Measurements from ENCODE around the gene CDX1.

CDX1 gene

DNA sequence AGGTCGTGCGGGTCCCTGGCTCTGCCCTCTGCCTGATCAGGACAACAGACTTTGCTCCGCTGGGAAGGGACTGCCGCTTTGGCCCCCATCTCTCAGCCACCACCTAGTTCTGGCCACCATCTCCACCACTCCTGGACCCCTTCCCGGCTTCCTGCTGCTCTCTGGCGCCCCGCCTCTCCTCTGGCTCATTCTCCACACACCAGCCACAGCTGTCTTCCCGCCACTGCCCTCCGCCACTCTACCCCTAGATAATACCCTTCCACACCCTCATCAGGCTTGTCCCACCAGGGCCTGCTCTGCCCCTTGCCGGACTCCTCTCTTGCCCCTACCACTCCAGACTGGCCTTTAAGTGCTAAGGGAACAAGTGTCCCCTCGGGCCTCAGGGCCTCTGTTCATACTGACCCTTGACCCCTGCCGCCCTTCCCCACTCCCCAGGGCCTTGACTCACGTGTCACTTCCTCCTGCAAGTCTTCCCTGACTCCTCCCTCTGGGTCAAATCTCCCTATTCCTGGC lies 3.0 kb upstream of the CDX1 start:
- no peak for DNase-seq

- DNase-seq: no peak
Measured at GRCh38 chr5:150164211-150164980, 2.2 kb upstream of the CDX1 start.

- no peak for DNase-seq
Measured at GRCh38 chr5:150166037-150166649, 435 bp upstream of the CDX1 start.

- DNase-seq: no peak
Measured at GRCh38 chr5:150167512-150167850, 903 bp downstream of the CDX1 start.

DNA sequence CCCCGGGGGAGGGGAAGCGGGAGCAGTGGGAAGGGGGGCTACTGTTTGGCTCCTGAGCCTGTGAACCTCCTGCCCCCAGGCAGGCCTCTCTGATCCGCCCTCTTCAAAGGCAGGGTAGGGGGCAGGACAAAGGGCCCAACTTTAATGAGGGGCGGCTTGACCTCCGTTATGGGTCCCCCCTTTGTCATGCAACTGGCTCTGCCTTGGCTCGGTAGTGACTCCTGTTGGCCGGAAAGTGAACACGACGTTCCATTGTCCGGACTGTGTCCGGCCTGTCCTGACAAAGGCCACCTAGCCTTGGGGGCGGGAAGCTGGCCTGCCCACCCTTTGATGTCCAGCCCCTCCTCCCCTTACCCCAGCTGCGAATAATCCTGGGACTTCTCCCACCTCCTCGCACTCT lies 1.3 kb downstream of the CDX1 start:
- DNase-seq: no peak

DNA sequence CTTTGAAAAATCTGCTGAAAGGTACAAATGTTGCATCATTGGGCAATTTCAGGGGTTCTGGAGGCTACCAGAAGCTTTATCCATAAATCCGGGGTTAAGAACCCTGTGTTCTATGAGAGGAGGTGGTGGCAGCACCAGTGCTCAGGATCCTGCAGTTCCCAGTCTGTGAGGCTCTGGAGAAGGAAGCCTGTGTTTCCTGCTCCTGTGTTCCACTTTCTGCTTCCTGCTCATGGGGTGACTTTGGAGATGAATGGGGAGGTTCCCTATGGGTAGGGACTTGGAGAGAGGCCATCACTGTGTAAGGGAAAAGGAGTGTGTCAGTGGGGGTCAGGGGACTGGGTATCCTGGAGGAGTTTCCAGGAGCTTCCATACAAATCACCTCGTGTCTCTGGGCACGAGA lies 2.3 kb downstream of the CDX1 start:
- no peak for DNase-seq

DNA sequence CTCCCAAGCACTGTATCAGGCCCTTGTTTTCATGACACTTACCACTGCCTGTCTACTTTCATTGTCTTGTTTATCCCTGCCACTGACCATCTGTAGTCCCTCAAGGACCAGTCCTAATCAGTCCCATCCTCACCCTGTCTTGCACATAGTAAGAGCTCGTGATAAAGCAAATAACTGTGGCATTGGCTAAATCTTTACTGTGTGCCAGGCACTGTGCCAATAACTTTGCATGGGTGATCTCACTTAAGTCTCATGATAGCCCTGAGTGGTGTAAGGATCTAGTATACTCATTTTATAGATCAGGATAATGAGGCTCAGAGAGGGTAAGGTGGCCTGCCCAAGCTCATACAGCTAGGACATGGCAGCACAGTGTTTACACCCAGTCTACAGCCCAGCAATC lies 5.6 kb downstream of the CDX1 start:
- no peak for DNase-seq

- no peak for DNase-seq
Measured at GRCh38 chr5:150172556-150172955, 6.0 kb downstream of the CDX1 start.

- DNase-seq: no peak
Measured at GRCh38 chr5:150173161-150173560, 6.6 kb downstream of the CDX1 start.

DNA sequence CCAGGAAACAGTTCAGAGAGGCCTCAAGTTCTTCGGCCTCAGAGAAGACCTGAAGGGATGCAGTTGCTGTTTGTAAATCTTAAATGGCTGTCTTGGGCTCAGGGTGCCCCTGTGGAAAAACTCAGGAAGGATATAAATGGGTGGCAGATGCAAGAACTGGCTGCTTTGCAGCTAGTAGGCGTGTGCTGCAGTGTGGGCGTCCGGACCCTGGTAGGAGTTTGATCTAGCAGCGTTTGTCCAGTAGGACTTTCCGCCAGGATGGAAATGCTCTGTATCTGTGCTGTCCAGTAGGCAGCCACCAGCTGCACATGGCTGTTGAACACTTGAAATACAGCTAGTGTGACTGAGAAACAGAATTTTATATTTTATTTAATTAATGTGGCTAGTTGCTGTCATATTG lies 7.7 kb downstream of the CDX1 start:
- DNase-seq: no peak

DNA sequence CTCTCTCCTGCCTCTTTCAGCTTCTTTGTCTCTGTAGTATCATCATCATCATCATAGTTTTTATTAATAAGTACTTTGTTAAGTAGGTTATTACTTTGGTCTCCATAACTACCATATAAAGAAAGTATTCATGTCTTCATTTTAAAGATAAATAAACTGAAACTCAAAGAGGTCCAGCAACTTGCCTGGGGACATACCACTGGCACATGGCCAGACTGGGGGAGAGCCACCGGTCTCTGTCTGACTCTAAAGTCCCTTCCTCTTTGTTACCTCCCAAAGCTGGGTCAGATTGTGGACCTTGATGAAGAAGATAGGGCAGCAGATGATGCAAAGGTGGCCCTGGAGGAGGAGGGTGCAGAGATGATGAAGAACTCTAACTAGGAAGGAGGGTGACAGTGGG lies 8.5 kb downstream of the CDX1 start:
- DNase-seq: no peak

- DNase-seq: peak in 1 of 2 experiments; percentile 21
Measured at GRCh38 chr5:150175536-150175935, 9.0 kb downstream of the CDX1 start.

DNA sequence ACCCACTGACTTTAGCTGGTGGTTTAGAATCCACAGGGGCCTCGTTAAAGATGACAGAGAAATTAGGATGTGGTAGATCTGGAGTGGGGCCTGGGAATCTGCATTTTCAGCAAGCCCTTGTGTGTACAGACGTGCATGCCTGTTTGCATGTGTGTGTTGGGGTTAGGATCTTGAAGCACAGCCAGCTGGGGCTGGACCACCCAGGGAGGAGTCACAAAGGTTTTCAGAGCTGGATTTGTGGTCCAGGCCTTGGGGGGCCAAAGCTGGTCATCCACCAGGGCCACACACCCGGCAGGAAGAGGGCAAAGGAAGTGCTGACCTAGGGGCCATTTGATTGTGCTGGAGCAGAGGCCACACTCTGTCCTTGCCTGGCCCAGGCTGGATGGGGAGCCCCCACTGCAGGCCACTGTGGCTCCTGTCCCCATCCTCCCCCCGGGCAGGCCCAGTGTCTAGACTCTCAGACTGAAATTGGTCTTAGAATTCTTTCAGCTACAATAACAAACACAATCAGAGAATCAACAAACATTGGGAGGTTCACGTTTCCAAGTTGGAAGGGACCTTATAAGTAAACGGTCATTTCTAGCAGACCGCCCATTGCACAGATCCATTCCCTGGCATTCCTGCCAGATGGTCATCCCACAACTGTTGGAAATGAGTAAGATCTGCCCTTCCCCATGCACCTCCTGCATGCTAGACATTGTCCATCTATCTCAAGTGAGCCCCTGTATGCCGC lies 10.3 kb downstream of the CDX1 start:
- DNase-seq: no peak

DNA sequence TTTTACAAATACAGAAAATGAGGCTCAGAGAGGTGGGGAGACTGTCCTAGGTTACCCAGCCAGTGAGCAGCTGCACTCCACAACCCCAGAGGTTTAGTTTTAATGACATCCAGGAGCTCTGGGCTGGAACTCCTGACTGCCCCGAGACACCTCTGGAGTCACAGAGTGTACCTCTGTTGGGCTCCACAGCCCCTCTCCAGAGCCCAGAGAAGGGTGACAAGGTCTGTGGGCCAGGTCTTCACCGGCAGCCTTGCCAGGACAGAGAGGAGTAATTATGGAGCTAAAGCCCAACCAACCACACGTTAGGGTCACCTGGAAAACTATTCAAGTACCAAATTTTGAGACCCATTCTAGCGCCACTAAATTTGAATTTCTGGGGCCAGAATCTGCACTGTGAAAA lies 11.1 kb downstream of the CDX1 start:
- DNase-seq: no peak

DNA sequence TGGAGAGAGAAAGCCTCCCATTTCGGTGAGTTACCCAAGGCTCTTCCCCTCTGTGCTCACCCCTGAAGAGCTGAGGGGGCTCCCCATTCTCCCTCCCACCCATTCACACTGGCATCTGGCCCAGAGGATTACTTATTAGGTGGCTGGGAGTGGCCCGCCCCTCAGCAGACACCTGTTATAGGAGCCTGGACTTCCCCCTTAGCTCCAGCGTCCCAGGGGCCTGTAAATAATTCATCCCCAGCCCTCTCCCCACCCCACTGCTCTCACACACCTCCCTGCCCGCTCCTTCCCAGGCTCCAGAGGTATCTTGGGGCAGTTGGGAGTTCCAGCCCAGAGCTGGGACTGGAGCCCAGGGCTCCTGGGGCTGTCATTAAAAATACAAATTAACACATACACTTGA lies 11.7 kb downstream of the CDX1 start:
- DNase-seq: no peak

DNA sequence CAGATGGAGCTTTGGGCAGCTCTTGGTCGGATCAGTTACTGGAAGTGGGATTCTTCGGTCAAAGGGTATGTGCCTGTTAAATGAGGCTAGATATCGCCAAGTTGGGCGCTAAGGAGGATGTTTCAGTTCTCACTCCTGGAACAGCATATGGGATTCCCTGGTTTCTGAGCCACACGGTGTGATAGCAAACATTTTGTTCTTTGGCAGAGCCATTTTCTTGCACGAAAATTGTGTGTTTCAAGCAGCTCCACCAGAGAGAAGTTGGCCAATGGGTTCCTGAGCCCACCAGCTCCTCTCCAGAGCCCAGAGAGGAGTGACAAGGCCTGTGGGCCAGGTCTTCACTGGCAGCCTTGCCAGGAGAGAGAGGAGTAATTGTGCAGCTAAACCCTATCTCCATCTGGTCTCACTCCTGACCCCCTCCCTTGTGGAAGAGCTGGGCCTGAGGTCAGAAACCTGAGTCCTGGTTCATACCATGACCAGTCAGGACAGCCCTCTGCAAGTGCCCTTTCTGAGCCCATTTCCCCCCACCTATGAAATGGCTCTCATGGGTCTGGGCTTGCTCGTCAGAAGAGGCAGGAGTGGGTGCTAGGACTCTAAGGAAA lies 12.5 kb downstream of the CDX1 start:
- DNase-seq: no peak

DNA sequence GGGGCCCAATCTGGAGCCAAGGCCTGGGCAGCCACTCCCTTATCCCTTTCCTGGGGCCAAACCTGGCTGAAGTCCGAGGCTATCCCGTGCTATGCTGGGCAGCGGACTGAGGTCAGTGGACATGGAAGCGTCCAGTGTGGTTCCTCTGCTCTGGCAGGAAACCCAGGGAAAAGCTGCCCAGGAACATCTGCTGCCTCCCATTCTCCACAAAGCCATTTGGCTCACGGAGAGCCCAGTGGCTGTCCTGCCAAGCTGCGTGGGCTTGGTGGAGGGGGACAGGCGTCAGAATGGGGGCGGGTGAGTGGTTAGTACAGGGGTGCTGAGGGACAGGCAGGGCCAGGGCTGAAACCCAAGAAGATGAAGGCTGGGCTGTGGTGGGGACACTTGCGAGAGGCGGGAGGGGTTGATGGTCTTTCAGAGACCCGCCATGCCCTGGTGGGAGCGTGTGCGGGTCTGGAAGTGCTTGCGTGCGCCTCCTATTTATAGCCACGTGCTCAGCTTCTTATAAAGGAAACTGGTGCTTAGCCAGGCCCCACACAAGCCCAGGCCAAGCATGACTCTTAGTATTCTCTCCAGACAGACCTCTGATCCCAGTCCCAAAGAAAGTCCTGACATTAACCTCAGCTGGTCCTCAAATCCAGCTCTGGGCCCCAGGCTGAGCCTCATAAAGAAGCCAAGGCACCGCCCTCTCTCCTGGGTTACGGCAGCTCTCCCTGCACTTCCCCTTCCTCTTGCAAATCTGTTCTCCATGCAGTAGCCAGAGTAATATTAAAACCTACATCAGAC lies 13.9 kb downstream of the CDX1 start:
- DNase-seq: no peak

DNA sequence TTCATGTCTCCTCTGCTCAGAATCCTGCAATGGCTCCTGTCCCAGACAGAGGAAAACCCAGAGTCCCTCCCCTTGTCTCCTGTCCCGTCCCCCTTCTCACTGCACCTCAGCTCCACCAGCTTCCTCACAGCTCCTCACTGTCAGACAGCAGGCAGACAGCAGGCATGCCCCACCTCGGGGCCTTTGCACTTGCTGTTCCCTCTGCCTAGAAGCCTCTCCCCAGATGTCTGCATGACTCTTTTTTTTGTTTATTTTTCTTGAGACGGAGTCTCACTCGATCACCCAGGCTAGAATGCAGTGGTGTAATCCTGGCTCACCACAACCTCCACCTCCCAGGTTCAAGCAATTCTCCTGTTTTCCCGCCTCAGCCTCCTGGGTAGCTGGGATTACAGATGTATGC lies 14.4 kb downstream of the CDX1 start:
- no peak for DNase-seq

GRCh38 chr5:150181766-150182545 lies 15.4 kb downstream of the CDX1 start:
- no peak for DNase-seq

DNA sequence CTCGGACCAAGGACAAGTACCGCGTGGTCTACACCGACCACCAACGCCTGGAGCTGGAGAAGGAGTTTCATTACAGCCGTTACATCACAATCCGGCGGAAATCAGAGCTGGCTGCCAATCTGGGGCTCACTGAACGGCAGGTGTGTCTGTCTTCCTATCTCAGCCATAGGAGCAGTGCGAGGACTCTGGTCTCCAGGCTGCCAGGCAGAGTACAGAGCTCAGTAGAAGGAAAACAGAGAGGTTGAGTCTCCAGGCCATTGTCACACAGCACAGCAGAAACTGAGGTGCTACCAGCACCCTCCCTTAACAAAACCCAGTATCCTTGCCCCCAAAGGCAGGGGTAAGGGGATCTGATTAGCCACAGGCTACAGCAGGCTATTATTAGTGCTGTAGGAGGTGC lies 16.2 kb downstream of the CDX1 start:
- DNase-seq: no peak

- no peak for DNase-seq
Measured at GRCh38 chr5:150183436-150183835, 16.9 kb downstream of the CDX1 start.

DNA sequence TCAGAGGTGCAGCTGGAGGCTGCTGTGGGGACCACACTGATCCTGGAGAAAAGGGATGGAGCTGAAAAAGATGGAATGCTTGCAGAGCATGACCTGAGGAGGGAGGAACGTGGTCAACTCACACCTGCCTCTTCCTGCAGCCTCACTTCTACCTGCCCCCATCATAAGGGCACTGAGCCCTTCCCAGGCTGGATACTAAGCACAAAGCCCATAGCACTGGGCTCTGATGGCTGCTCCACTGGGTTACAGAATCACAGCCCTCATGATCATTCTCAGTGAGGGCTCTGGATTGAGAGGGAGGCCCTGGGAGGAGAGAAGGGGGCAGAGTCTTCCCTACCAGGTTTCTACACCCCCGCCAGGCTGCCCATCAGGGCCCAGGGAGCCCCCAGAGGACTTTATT lies 17.4 kb downstream of the CDX1 start:
- no peak for DNase-seq

Data from NCI-H526 (cell line).